HepG2 (cell line): Measurements from ENCODE around the gene XIST. TPM values are rescaled to one million over a fixed set of nuclear protein-coding genes. Genes with fewer than 3 reads are reported as not detected.

ENCODE experiments used
- ATAC-seq: fragments of 200-7000 bp; cut with Tn5 transposase; 3 replicates; pipeline ENCODE4 v1.9.1; 2020; ENCODE audit warnings: mild to moderate bottlenecking, moderate library complexity
- BruUV-seq: library from RNA; stranded (reverse); fragments of 400-500 nt; replicated peaks from 2 replicates; lab custom pipeline; 2021; lab: Mats Ljungman, UMichigan
- CTCF ChIA-PET: fragments of 300-600 bp; formaldehyde crosslinking; extraction: SDS; loops from one replicate; lab custom pipeline; 2021; ENCODE audit warnings: low total read pairs, inconsistent platforms, low intra/inter-chr PET ratio; lab: Yijun Ruan, JAX
- POLR2A ChIA-PET: fragments of 350-600 bp; sonication (Branson Sonifier 250); formaldehyde crosslinking; loops from one replicate; lab custom pipeline; 2020; ENCODE audit warnings: antibody characterized with exemption, inconsistent platforms; lab: Yijun Ruan, JAX
- DNase-seq: peaks from one replicate; pipeline ENCODE4 v3.0.0-alpha.2; 2015; ENCODE audit warnings: low spot score
- FAIRE-seq: peaks from 3 replicates; lab custom pipeline; 2011; peaks lifted over from hg19 to GRCh38; lab: Jason Lieb, UNC
- H2AFZ ChIP-seq: one replicate; pipeline ENCODE4 v1.6.1; 2011; ENCODE audit warnings: low read length, inconsistent platforms
- H3K27ac ChIP-seq: fragments of 300-600 bp; 3 replicates; pipeline ENCODE4 v1.8.0; 2011; ENCODE audit warnings: mixed run types, mild to moderate bottlenecking, mixed read lengths, low read length, inconsistent platforms; ENCODE audit not compliant: insufficient read depth; ENCODE audit errors: extremely low read length
- H3K27me3 ChIP-seq, 2 experiments: fragments of 200-600 bp in 1 of 2; 2 replicates in 1 of 2; 3 replicates in 1 of 2; pipeline versions ENCODE4 v1.6.0 to v1.8.0; 2011; ENCODE audit warnings: low read length in 2 of 2, mild to moderate bottlenecking in 2 of 2, moderate library complexity in 2 of 2, inconsistent platforms in 1 of 2; ENCODE audit not compliant: insufficient read depth in 2 of 2, control insufficient read depth in 1 of 2
- H3K36me3 ChIP-seq, 2 experiments: fragments of 200-600 bp in 1 of 2; replicated peaks in 1 of 2; 2 replicates in 1 of 2; 3 replicates in 1 of 2; pipeline versions ENCODE4 v1.5.1 to v1.8.0; 2011; ENCODE audit warnings: low read length in 2 of 2, inconsistent platforms in 1 of 2; ENCODE audit not compliant: insufficient read depth in 2 of 2, control insufficient read depth in 1 of 2
- H3K4me1 ChIP-seq: 2 replicates; pipeline ENCODE4 v1.5.1; 2012; ENCODE audit warnings: low read length, inconsistent platforms; ENCODE audit not compliant: insufficient read depth
- H3K4me2 ChIP-seq: 2 replicates; pipeline ENCODE4 v1.6.0; 2011; ENCODE audit warnings: low read depth, low read length, inconsistent platforms
- H3K4me3 ChIP-seq, 3 experiments: fragments of 200-600 bp in 1 of 3; sonication (generic), shearing (Covaris generic) in 1 of 3; replicated peaks in 1 of 3; 2 replicates each; pipeline ENCODE4 v1.5.1; 2011 to 2016; ENCODE audit warnings: low read length in 3 of 3, inconsistent platforms in 2 of 3, low read depth in 2 of 3, mild to moderate bottlenecking in 2 of 3, control low read depth in 1 of 3, mixed read lengths in 1 of 3; ENCODE audit not compliant: insufficient read depth in 1 of 3
- H3K79me2 ChIP-seq: one replicate; pipeline ENCODE4 v1.6.1; 2011; ENCODE audit warnings: low read length, inconsistent platforms; ENCODE audit not compliant: insufficient read depth
- H3K9ac ChIP-seq: 2 replicates; pipeline ENCODE4 v1.6.0; 2011; ENCODE audit warnings: mild to moderate bottlenecking, low read depth, low read length, inconsistent platforms; ENCODE audit not compliant: insufficient read depth
- H3K9me3 ChIP-seq: 2 replicates; pipeline ENCODE4 v1.5.1; 2012; ENCODE audit warnings: mild to moderate bottlenecking, low read length
- H4K20me1 ChIP-seq: 2 replicates; pipeline ENCODE4 v1.6.0; 2011; ENCODE audit warnings: inconsistent platforms, mild to moderate bottlenecking, low read length, moderate library complexity; ENCODE audit not compliant: insufficient read depth
- ADNP ChIP-seq: sonication (generic); formaldehyde crosslinking; IDR thresholded peaks from 2 replicates; pipeline ENCODE4 v1.4.0; 2020; ENCODE audit warnings: missing genetic modification reagents
- JDP2 ChIP-seq: sonication (generic); formaldehyde crosslinking; IDR thresholded peaks from 2 replicates; pipeline ENCODE4 v1.8.1; 2022; ENCODE audit warnings: missing genetic modification reagents, borderline replicate concordance
- RBM22 ChIP-seq: fragments of 200-400 bp; formaldehyde crosslinking; optimal IDR thresholded peaks from 2 replicates; pipeline ENCODE3; 2017; ENCODE audit warnings: mild to moderate bottlenecking, low read length, moderate library complexity
- ZFAT ChIP-seq: sonication (generic); formaldehyde crosslinking; conservative IDR thresholded peaks from 2 replicates; pipeline ENCODE4 v1.8.1; 2023; ENCODE audit warnings: missing genetic modification reagents, inconsistent platforms
- ZNF703 ChIP-seq: sonication (generic); formaldehyde crosslinking; IDR thresholded peaks from 2 replicates; pipeline ENCODE4 v1.5.1; 2020; ENCODE audit warnings: missing genetic modification reagents, mild to moderate bottlenecking, moderate library complexity, borderline replicate concordance
- WGBS: methylation state at CpG from one replicate; pipeline ENCODE4 v1.1.6; 2017; ENCODE audit warnings: low lambda C conversion rate; 5-methylcytosine and 5-hydroxymethylcytosine counted together
- in situ Hi-C: cut with HindIII; loops from 2 replicates; pipeline ENCODE4 v1.10.0; 2017; ENCODE audit warnings: low pct_unique_long_range_greater_than_20kb; ENCODE audit not compliant: extremely low pct_ligation_motif_present
- intact Hi-C: fragments of 100-400 bp; cut with micrococcal nuclease; formaldehyde crosslinking; loops from one replicate; pipeline ENCODE4 v1.10.0; 2022; ENCODE audit not compliant: unreplicated experiment
- polyA plus RNA-seq, 8 experiments: library from polyadenylated mRNA; depleted of rRNA in 3 of 8; stranded (reverse) in 7 of 8; unstranded in 1 of 8; fragments of >200 nt; fragmentation: Illumina TruSeq in 4 of 8; extraction: Trizol in 4 of 8; gene quantifications; 2 replicates each; pipeline versions ENCODE4 v1.2.1 to v1.2.3, GENCODE V29; 2011 to 2016; ENCODE audit warnings: low read depth in 4 of 8, missing spikeins in 1 of 8, mixed read lengths in 1 of 8; ENCODE audit not compliant: insufficient read depth in 1 of 8
- total RNA-seq, 5 experiments: library from RNA; depleted of rRNA; stranded (reverse); fragments of >200 nt; fragmentation: Illumina TruSeq; extraction: Trizol; gene quantifications; 2 replicates each; pipeline ENCODE4 v1.2.3, GENCODE V29; 2016; ENCODE audit warnings: low read depth in 1 of 5
- TF ChIP-seq, protein P1 (sequence below), 2 experiments: sonication (generic) in 1 of 2; formaldehyde crosslinking in 1 of 2; IDR thresholded peaks; 2 replicates each; pipeline versions ENCODE4 v1.6.1 to v1.9.0; 2014 to 2022; ENCODE audit warnings: antibody characterized with exemption in 1 of 2, borderline replicate concordance in 1 of 2, inconsistent platforms in 1 of 2, low read depth in 1 of 2, missing genetic modification reagents in 1 of 2

The XIST gene
- total and polyA plus RNA-seq, 2 of the 13 experiments (the other 11 are each of a cell fraction or from before 2014, with no cell fraction given): 0.02 to 0.26 TPM

DNA sequence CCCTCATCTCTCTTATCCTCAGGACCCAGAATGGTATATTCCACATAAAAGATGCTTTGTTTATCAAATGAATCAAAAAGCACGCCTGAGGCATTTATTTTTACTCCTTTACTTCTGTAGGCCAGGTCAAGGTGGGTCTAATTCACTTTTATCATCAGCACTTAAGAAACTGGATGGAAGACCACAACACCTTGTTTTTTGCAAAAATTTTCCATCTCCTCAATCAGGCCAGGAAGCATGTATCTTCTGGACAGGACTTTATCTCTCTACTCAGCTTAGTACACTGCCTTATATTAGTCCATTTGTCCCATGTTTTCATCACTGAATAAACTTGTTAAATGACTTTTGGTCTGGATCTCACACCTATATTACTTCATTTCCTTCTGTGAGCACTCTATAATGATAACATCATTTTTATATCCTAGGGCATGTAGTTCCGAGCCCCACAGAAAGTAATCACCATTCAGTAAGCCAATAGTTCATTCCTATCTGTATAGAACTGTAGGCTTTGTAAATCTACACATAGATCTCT, 29.0 kb downstream of the XIST start (continued):
- TF ChIP-seq, protein P1, sequence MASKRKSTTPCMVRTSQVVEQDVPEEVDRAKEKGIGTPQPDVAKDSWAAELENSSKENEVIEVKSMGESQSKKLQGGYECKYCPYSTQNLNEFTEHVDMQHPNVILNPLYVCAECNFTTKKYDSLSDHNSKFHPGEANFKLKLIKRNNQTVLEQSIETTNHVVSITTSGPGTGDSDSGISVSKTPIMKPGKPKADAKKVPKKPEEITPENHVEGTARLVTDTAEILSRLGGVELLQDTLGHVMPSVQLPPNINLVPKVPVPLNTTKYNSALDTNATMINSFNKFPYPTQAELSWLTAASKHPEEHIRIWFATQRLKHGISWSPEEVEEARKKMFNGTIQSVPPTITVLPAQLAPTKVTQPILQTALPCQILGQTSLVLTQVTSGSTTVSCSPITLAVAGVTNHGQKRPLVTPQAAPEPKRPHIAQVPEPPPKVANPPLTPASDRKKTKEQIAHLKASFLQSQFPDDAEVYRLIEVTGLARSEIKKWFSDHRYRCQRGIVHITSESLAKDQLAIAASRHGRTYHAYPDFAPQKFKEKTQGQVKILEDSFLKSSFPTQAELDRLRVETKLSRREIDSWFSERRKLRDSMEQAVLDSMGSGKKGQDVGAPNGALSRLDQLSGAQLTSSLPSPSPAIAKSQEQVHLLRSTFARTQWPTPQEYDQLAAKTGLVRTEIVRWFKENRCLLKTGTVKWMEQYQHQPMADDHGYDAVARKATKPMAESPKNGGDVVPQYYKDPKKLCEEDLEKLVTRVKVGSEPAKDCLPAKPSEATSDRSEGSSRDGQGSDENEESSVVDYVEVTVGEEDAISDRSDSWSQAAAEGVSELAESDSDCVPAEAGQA (IDR thresholded peaks at IDR 0.05; ENCODE audit: low read depth): no peak
- TF ChIP-seq, protein P1 (CRISPR knock-in tag; IDR thresholded peaks at IDR 0.05; ENCODE audit: borderline replicate concordance): no peak
- no peak for TF ChIP-seq JDP2 (CRISPR knock-in tag)
- TF ChIP-seq ZFAT (CRISPR knock-in tag): no peak
- no peak for TF ChIP-seq ADNP (CRISPR knock-in tag)

DNA sequence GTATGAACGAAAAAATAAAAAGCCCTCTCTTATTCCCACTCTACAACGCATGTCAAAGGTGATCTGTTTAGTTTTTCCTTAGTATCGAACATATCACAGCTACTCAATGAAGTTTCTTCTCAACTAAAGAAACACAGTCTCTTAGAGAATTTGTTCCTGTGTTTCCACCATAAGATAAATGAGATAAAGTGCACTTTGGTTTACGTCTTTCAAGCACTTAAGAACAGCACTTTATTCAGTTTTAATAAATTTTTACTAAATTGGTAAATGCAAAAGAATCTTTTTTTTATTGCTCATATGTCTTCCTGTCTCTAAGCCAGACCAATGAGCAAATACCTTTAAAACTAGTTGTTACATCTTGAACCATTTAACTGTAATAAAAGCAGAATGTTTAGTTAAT, 29.7 kb downstream of the XIST start:
- Histone ChIP-seq H3K36me3 (no peaks in the 10 kb centered on the region), H3K4me1 (no peaks in the 10 kb centered on the region), H3K4me2 (no peak overlapping the region), H2AFZ (no peak overlapping the region), H3K27ac (no peak overlapping the region), H3K79me2 (no peaks in the 10 kb centered on the region), H3K4me3 (no peak overlapping the region), H3K27me3 (no peaks in the 10 kb centered on the region), H4K20me1 (no peaks in the 10 kb centered on the region), H3K9ac (no peak overlapping the region), H3K9me3 (no peaks in the 10 kb centered on the region)
- POLR2A ChIA-PET: no interaction called here
- no peak for TF ChIP-seq ZNF703
- TF ChIP-seq RBM22: no peak
- ATAC-seq (no peak), DNase-seq (no peak), FAIRE-seq (no peak)
- intact Hi-C loops: no loop called here
- in situ Hi-C loops: no loop called here
- BruUV-seq: no TSS peak
- 10% methylated on average over 4 of the region's 4 CpGs for WGBS
- CTCF ChIA-PET: no interaction called here
